Thyroid gland (tissue), 4 donors: ENCODE measurements around the gene MYO1E.

Source experiments
- POLR2A ChIP-seq, 2 donors: fragments of 450-650 bp; IDR thresholded peaks; one replicate each; pipeline ENCODE4 v1.6.1; 2017; ENCODE audit warnings: antibody characterized with exemption in 2 of 2, mild to moderate bottlenecking in 2 of 2, moderate library complexity in 1 of 2
- TF ChIP-seq, protein P1 (sequence below), 6 experiments: fragments of 200-600 bp in 3 of 6; fragments of 450-650 bp in 3 of 6; sonication (generic) in 3 of 6; IDR thresholded peaks; one replicate each; pipeline ENCODE4 v1.5.1; 2016 to 2019; ENCODE audit warnings: antibody characterized with exemption in 6 of 6, mild to moderate bottlenecking in 2 of 6, inconsistent platforms in 1 of 6, moderate library complexity in 1 of 6

DNA sequence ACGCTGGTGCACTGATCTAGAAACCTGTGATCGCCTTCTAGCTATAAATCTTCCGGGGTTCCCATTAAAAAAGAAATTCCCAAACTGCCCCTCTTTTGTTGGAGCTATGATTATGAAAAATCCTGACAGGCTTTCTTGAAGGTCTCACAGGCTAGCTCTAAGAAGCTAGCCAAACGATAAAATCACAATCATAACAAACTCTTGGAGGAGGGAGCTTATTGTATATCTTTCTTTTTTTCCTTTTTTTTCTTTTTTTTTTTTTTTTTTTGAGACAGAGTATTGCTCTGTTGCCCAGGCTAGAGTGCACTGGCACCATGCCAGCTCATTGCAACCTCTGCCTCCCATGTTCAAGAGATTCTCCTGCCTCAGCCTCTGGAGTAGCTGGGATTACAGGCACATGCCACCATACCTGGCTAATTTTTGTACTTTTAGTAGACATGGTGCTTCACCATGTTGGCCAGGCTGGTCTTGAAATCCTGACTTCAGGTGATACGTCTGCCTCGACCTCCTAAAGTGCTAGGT, 72.0 kb downstream of the MYO1E start:
- TF ChIP-seq, protein P1, sequence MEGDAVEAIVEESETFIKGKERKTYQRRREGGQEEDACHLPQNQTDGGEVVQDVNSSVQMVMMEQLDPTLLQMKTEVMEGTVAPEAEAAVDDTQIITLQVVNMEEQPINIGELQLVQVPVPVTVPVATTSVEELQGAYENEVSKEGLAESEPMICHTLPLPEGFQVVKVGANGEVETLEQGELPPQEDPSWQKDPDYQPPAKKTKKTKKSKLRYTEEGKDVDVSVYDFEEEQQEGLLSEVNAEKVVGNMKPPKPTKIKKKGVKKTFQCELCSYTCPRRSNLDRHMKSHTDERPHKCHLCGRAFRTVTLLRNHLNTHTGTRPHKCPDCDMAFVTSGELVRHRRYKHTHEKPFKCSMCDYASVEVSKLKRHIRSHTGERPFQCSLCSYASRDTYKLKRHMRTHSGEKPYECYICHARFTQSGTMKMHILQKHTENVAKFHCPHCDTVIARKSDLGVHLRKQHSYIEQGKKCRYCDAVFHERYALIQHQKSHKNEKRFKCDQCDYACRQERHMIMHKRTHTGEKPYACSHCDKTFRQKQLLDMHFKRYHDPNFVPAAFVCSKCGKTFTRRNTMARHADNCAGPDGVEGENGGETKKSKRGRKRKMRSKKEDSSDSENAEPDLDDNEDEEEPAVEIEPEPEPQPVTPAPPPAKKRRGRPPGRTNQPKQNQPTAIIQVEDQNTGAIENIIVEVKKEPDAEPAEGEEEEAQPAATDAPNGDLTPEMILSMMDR (IDR thresholded peaks at IDR 0.05) = no peak
- TF ChIP-seq POLR2A (IDR thresholded peaks at IDR 0.05) = no peak
